AG04450 (cell line): ENCODE results near the gene GBP2. TPM values are rescaled to one million over a fixed set of nuclear protein-coding genes. Genes with fewer than 3 reads are reported as not detected.

ENCODE experiments used
- CTCF ChIA-PET: fragments of 300-600, 350-600 bp; formaldehyde crosslinking; extraction: SDS; loops from one replicate; lab custom pipeline; 2022; ENCODE audit warnings: antibody characterized with exemption, inconsistent platforms; lab: Charles Lee
- POLR2A ChIA-PET: fragments of 350-600 bp; formaldehyde crosslinking; extraction: SDS; loops from one replicate; lab custom pipeline; 2021; ENCODE audit warnings: antibody characterized with exemption, inconsistent platforms; lab: Yijun Ruan, JAX
- DNase-seq: peaks from one replicate; pipeline ENCODE4 v3.0.0-alpha.2; 2011; ENCODE audit warnings: low read depth, low spot score
- H3K27ac ChIP-seq: one replicate; pipeline ENCODE4 v1.5.1; 2012; ENCODE audit warnings: low read depth, low read length, control low read depth
- H3K27me3 ChIP-seq: one replicate; pipeline ENCODE4 v1.6.0; 2012; ENCODE audit warnings: low read length; ENCODE audit not compliant: control insufficient read depth, insufficient read depth
- H3K4me3 ChIP-seq: 2 replicates; pipeline ENCODE4 v1.5.1; 2011; ENCODE audit warnings: mild to moderate bottlenecking, low read depth, low read length, control low read depth
- H3K9me3 ChIP-seq: 2 replicates; pipeline ENCODE4 v1.5.1; 2012; ENCODE audit warnings: low read length; ENCODE audit not compliant: control insufficient read depth, insufficient read depth
- polyA plus RNA-seq: library from polyadenylated mRNA; depleted of rRNA; stranded (reverse); fragments of >200 nt; gene quantifications from 2 replicates; pipeline ENCODE4 v1.2.3, GENCODE V29; 2011
- TF ChIP-seq, protein P1 (sequence below): IDR thresholded peaks from 2 replicates; pipeline ENCODE4 v1.5.1; 2011; ENCODE audit warnings: low read depth, low read length, control low read depth, inconsistent platforms

The GBP2 gene
- polyA plus RNA-seq, 1 experiment = 67.9 TPM

DNA sequence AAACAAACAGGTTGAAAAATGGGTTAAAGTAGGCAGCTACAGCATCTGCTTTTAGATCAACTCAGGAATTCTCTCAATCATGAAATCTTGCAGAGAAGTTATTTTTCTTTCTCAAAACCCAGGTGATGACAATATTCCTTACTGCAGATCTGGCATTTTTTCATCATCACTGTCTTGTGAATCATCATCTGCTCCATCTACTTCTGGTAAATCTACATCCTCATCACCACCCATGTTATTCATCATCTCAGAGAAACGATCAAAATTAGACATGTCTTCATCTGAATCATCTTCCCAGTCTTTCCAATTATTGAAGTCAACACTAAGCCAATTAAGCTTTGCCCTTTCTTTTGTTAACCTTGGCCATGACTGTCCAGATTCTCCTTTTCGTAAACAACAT, 21.8 kb downstream of the GBP2 start:
- CTCF ChIA-PET = no interaction called here
- POLR2A ChIA-PET = no interaction called here
- no peak overlapping the region for H3K4me3 ChIP-seq
- H3K27me3 ChIP-seq = no peaks in the 10 kb centered on the region
- peaks cover 4% of the 10 kb centered on the region; the same call in 1 of the 2 replicates for H3K9me3 ChIP-seq
- H3K27ac ChIP-seq = no peak overlapping the region
- TF ChIP-seq, protein P1, sequence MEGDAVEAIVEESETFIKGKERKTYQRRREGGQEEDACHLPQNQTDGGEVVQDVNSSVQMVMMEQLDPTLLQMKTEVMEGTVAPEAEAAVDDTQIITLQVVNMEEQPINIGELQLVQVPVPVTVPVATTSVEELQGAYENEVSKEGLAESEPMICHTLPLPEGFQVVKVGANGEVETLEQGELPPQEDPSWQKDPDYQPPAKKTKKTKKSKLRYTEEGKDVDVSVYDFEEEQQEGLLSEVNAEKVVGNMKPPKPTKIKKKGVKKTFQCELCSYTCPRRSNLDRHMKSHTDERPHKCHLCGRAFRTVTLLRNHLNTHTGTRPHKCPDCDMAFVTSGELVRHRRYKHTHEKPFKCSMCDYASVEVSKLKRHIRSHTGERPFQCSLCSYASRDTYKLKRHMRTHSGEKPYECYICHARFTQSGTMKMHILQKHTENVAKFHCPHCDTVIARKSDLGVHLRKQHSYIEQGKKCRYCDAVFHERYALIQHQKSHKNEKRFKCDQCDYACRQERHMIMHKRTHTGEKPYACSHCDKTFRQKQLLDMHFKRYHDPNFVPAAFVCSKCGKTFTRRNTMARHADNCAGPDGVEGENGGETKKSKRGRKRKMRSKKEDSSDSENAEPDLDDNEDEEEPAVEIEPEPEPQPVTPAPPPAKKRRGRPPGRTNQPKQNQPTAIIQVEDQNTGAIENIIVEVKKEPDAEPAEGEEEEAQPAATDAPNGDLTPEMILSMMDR = no peak
- DNase-seq = no peak

- POLR2A ChIA-PET = no interaction called here
- peaks cover 4% of the 10 kb centered on the region; the same call in 1 of the 2 replicates for H3K9me3 ChIP-seq
- DNase-seq = no peak
- TF ChIP-seq, protein P1 = no peak
- H3K27ac ChIP-seq = no peak overlapping the region
- CTCF ChIA-PET = no interaction called here
- no peak overlapping the region for H3K4me3 ChIP-seq
- no peaks in the 10 kb centered on the region for H3K27me3 ChIP-seq
Measured at GRCh38 chr1:89102021-89102420, 23.9 kb downstream of the GBP2 start.

GRCh38 chr1:89100412-89100811, 25.5 kb downstream of the GBP2 start:
- peaks cover 4% of the 10 kb centered on the region; the same call in 1 of the 2 replicates for H3K9me3 ChIP-seq
- no peaks in the 10 kb centered on the region for H3K27me3 ChIP-seq
- DNase-seq = no peak
- CTCF ChIA-PET = interaction anchor here (1.2 kb wide), 1 partner anchor 15 kb away, joined by 6 read pairs; no protein-coding TSS in a partner anchor
- H3K27ac ChIP-seq = no peak overlapping the region
- no peak overlapping the region for H3K4me3 ChIP-seq
- POLR2A ChIA-PET = interaction anchor here (0.7 kb wide), 1 partner anchor 27 kb away, joined by 3 read pairs; no protein-coding TSS in a partner anchor
- TF ChIP-seq, protein P1 = no peak

DNA sequence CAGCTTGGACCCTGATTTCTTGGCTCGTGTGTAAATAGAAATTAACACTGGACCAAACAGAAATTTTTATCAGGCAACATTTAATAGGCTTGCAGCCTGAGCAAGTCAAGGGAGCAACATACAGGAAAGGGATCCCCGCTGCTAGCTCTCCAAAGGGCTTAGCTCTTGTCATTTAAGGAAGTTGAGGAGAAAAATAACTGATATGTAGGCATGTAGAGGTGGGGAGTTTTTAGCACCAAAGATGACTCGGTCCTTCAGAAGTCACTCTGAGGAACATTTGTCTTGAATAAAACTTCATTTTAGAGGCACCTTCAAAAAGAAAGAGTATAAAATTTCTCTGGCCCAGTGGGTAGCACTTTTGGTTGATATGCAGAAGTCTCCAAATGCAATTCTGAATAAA, 27.1 kb downstream of the GBP2 start:
- TF ChIP-seq, protein P1 = no peak
- no peaks in the 10 kb centered on the region for H3K27me3 ChIP-seq

GRCh38 chr1:89095737-89096136, 30.2 kb downstream of the GBP2 start:
- TF ChIP-seq, protein P1 = no peak
- no peak for DNase-seq
- ChIA-PET POLR2A (no interaction called here), CTCF (interaction anchor here (1.2 kb wide), 1 partner anchor 10 kb away, joined by 3 read pairs; no protein-coding TSS in a partner anchor)
- Histone ChIP-seq H3K27ac (no peak overlapping the region), H3K4me3 (no peak overlapping the region), H3K27me3 (no peaks in the 10 kb centered on the region), H3K9me3 (peaks cover 2% of the 10 kb centered on the region; the same call in 1 of the 2 replicates)

More for the DNA sequence above, 27.1 kb downstream of the GBP2 start:
- ChIA-PET CTCF (no interaction called here), POLR2A (no interaction called here)
- Histone ChIP-seq H3K9me3 (peaks cover 2% of the 10 kb centered on the region; the same call in 1 of the 2 replicates), H3K27ac (no peak overlapping the region), H3K4me3 (no peak overlapping the region)
- DNase-seq = no peak
